Kidney glomerular epithelial cell (primary cell): ENCODE data around the gene IAPP.
"Not testable (repeated sequence)": the region's sequence is repeated elsewhere in the genome, so short reads cannot be mapped to it uniquely, and the experiment has no call there.

Source experiments
- DNase-seq: peaks from one replicate; lab custom pipeline; 2025; lab: John Stamatoyannopoulos, UW

The IAPP gene

DNA sequence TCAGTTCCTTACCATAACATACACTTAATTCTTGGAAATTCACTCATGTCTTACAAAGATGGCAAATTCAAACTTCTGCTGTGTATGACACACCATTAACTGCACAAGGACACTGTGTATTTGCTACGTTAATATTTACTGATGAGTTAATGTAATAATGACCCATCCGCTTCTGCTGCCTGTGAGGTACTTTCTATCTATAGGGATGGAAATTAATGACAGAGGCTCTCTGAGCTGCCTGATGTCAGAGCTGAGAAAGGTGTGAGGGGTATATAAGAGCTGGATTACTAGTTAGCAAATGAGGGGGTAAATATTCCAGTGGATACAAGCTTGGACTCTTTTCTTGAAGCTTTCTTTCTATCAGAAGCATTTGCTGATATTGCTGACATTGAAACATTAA, at the start of gene IAPP:
IAPP (plus strand) TSS at position 301 of the 400 bp plus-strand sequence. CDS start 450 bp downstream, outside the sequence.
- DNase-seq, result no peak

DNA sequence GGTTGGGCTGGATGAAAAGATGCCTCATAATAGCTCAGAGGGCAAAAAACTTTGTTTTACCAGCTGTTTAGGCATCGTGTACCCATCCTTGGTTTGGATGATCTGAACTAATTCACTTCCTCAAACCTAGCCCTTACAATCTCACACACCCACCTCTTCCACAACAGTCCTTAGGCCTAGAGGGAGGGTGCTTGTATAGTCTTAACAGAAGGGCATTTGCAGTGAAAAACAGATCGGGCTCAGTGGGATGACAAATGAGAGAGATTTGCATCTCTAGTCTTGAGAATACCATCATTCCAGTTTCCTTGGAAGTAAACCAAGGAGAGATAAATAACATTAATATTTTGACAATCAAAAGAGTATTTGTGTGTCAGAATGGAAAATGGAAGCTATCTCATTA, 49.0 kb upstream of the IAPP start:
- no peak for DNase-seq

DNA sequence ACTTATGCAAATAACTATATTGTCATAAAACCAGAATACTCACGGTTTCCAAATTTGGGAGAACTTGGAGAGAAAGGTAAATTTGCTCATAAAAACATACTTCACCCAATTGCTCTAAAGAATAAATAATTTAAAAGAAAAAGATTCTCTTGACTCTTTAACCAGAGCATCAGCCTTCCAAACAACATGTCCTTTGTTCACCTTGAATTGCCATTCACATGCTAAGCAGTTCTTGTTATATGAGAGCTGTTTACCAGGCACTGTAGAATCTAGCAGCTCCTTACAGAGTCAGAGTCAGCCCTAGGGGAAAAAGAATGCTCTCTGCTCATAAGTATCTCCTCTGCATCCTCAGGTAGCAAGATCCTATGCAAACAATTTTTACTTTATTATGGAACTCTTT, 48.2 kb upstream of the IAPP start:
- no peak for DNase-seq

DNA sequence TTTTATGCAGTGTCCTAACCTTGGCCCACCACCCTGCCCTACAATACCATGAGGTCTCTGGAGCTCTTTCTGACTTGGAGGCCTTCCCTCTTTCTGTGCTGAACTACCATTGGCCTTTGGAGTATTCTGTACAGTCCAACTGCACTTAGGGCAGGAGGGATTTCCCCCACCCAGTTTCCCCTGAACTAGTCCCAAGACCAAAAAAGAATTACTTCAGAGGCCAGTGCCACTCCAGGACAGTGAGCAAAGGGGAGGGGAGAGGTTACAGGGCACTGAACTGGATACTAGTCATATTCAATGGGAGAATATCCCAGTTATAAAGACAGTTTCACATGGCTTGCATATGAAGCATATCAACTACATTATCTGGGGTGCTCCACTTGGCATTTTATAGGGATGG, 44.1 kb upstream of the IAPP start:
- DNase-seq, result no peak

DNA sequence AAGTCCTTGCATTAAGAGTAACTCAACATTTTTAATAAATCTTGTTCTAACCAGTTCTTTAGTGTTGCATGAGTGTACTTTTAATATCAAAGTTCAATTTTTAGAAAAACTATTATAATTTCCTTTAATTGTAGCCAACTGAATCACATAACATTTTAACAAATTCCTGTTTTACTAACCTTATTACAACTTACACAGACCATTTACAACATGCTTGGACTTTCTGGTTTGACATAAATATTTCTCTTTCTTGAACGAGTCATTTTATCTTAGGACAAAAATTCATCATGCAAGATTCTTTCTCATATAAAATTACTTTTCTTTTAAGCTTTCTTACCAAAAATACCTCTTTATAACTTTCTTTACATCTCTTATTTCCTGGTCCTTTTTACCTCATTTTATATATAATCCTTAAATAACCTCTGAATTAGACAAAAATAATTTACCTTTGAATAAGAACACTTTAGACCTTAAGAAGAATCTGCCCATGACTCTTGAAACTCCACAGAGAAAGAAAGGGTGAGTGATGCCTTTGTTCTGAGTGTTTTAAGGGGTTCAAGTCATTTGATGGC, 41.9 kb upstream of the IAPP start:
- peak; percentile 1 for DNase-seq

DNA sequence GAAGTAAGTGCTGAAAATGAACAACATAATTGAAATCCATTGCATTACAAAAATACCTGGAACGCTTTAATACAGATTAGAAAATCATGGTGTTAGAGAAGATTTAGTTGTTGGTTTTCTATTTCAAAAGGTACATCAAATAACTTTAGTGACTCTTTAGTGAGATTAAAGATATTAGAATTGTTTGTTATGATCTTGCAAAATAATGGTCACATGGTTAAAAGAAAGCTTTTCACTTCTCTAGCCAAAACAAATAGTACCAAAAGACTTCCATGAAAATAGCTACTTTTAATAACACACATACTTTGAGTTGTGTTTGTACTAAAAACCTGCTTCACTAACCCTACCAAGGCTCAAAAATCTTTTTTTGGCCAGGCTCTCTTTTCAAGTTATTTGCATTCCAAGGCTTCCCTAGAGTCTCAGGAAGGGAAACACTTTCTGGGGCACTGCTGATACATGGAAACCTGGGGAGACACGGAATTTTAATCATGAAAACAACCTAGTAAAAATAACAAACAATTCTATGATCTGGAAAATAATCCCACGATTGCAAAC, 37.9 kb upstream of the IAPP start, which contains the start of gene SLCO1A2:
SLCO1A2 (minus strand) TSS at position 147 of the 555 bp plus-strand sequence. CDS start 270 bp downstream, outside the sequence.
- DNase-seq, result no peak

DNA sequence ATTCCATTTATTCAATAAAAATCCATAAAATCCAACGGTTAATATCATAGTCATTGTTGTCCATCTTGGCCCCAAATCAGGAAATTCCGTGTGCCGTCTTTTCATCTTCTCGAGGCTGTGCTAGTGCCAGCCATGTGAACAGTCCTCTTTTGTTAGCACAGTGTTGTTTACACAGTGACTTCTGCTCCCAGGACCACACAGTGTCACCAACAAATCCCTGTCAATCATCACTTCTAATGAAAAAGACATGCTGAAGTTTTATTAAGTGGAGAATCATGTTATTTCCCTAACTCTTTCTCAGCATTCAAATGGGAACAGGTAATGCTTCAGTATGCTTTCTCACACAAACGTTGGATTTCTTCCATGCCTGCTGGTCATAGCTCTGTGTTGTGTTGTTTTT, 36.0 kb upstream of the IAPP start:
- no peak for DNase-seq

DNA sequence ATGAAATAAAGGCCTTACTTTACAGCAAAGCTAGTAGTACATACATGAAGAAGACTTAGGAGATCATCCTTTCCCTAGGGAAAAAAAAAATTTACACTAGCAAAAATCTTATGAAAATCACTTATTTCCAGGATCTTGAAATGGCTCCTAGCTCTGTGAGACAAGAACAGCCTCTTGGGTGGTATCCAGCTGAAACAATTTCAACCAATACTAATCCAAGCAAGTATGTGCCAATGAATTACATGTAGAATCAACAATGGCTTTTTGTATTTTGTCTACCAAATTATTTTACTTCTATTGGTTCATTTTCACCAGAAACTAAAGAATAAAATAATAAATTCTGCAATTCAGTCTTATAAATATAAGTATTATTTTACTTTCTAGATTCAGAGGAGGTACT, 35.2 kb upstream of the IAPP start:
- no peak for DNase-seq

DNA sequence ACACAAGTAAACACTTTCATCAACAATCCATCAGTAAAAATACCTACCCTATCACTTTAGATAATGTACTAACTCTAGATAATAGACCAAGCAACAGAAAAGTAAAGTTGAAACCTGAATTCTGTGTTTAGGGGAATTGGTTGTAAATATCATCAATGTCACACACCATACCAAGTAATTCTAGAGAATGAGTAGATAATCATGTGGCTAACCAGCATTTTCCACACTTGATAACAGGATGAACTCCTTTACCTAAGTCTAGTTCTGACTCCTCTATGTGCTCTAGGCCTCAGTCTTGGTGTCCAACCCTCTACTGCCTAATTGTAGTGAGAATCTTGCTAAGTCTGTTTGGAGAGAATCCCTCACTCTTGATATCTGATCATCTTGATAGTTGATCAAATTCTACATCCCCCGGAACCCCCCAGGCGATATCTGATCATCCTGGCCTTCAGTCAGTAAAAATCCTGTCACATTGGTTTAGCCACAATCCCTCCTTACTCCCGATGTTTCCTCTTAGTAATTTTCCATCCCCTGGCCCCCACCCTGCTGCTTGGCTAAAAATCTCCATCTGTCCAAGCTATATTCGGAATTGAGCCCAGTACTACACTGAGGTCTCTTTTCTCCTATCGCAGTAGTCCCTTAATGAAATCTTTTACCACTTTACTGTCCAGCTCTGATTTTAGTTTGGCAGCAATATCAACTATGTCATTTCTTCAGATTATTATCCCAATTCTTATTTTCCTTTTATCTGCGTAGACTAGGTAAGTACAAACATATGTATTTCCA, 34.5 kb upstream of the IAPP start:
- DNase-seq, result no peak

DNA sequence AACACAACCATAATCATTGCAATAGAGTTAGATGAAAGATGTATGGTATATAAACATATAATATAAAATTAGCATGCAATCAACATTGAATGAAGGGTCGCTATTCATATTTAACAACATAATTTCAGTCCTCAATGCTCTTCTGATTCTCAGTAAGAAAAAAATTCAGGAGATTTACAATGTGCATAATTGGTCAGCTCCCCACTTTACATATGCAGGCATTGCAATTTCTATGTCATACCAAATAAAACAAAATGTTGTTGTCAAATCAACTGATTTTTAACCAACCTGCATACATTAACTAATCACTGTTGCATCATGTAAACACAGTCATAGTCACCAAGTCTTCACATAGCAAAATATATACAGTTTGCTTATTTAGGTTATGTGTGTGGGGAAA, 32.8 kb upstream of the IAPP start:
- DNase-seq, result no peak

DNA sequence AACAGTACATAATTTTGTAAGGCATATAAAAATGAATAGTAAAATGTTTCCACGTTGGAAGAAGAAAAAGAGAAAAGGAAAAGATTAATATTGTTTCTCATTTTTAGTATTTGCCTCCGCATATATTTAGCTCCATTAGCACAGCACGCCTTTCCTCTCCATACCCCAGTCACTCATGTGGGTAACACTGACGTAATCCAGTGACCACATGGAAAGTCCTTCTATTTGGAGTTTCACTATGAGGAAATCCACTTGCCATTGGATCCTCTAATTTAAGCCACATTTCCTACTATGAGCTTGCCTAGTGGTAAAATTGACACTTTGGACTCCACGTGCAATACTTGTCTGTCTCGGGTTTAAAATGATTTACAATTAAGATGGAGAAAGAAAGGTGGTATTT, 32.3 kb upstream of the IAPP start:
- DNase-seq, result no peak

DNA sequence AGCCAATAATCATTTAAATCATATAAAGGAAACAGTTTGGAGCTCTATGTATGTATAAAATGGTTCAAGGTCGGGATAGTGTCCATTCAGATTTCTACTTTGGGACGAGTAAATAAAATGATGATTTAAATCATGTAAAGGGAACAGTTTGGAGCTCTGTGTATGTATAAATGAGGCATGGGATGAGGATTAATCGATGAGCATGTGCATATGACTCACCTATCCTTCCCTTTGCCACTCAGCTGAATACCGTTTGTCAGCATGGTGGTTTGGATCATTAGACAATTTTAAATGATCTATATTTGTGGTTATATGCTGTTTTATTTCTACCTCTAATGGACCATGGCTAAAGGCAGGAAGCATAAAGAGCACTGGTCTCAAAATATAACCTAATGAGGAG, 30.9 kb upstream of the IAPP start:
- DNase-seq, result no peak

DNA sequence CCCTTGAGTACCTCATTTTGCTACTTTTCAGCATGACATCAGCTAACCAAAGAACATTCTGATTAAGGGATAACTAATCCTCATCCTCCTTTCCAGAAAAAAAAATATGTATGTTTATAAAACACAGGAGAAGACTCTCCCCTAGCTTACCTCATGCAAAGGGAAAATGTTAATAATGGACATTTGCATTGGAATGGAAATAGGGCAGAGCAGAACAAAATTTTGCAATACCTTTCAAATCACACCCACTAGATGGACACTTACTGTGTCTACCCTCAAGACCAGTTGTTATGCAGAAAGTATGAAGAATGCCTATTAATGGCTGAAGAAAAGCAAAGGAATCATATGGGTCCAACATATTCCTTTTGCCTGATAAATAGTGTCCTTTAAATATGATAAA, 29.1 kb upstream of the IAPP start:
- no peak for DNase-seq

DNA sequence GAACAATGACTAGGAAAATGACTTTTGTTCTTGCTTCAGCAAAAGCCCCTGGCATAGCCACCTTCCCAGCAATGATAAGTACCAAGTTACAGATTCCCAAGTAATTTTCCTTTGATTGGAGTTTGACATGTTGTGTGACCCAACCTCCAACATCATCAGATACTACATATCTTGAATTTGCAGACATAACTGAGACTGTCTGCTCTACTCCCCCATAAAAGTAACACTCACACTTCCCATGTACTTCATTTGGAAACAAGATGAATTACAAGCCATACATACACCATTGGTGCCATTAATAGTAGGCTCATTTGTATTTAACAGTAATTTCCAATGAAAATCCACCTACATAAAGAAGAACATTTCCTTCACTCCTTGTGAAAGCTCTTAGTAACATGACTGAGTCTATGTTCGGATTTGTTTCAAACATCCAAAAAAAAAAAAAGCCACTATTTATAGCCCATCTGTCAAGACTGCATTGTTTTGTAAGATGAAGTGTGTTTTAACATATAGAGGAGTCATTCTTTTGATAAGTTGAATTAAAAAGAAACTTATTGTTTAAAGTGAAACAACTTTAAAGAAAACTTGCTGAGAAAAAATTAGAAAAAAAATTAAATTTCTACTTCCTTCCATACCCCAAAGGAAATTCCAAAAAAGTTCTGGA, 26.0 kb upstream of the IAPP start:
- no peak for DNase-seq

DNA sequence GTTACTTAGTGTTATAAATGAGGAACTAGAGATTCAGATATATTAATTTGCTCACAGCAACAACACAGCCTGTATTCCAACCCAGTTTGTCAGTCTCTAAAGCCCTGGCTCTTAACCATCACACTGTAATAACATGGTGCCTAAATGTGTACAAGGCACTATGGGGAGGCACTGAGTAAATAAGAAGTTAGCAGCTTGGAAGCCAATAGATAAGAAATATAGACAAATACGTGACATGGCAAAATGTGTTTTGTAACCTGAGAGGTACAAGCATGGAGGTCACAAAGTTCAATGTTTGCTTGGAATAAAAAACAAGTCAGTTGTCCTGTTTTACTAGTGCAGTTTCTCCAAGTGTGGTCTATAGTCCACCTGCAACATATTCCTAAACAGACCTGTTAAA, 21.7 kb upstream of the IAPP start:
- DNase-seq, result no peak

DNA sequence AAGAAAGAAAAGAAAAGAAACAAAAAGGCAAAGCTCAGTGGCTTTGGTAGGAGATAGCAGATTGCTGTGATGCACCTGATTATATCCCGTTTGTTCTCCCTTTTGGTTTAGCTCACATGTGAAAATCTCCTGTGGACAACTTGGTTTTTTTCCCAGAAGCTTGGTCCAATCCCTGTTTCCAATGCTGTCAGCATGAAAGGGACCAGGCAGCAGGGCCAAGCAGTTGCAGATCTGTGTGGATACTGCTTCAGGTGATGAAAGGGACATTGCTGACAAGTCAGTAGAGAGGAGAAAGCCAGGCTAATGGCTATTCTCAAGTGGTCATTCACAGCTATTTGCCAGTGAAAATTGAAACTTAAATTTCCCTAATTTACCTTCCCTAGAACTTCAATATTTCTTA, 19.2 kb upstream of the IAPP start:
- no peak for DNase-seq

DNA sequence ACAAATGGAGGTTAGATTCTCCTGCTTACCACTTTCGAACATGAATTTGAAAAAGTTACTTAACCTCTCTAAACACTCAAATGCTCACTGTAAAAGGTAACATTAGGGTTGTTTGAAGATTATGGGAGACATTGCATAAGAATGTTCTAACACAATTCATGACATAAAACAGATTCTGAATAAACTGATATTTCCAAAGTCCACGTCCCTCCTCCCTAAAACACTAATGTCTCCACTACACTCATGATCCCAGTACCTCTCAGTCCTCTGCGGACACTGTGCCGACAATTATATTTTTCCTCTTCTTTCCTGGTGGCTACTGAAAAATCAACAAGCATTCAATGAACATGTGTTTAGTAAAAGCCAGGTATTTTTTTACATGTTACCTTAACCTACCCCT, 18.8 kb upstream of the IAPP start:
- no peak for DNase-seq

DNA sequence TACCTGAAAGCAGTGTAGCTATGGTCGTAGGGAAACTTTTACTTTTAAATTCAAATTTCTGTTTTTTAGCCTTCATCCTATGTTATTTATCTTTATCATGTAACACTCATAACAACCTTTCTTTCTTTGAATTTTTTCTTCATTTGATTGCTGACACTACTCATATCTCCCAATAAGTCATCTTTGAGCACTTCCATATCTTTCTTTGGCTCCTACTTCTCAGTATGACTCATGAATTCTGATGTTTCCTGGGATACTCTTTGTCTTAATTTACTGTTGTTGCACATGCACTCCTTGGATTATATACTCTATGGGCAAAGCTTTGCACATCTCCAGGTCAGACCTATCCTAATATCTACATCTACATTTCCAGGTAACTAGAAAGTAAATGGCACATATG, 18.1 kb upstream of the IAPP start:
- no peak for DNase-seq

DNA sequence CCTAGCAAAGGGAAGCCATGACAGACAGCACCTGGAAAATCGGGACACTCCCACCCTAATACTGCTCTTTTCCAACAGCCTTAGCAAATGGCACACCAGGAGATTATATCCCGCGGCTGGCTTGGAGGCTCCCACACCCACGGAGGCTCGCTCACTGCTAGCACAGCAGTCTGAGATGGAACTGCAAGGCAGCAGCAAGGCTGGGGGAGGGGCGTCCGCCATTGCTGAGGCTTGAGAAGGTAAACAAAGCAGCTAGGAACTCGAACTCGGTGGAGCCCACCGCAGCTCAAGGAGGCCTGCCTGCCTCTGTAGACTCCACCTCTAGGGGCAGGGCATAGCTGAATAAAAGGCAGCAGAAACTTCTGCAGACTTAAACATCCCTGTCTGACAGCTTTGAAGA, 12.1 kb upstream of the IAPP start:
- not testable (repeated sequence) for DNase-seq

DNA sequence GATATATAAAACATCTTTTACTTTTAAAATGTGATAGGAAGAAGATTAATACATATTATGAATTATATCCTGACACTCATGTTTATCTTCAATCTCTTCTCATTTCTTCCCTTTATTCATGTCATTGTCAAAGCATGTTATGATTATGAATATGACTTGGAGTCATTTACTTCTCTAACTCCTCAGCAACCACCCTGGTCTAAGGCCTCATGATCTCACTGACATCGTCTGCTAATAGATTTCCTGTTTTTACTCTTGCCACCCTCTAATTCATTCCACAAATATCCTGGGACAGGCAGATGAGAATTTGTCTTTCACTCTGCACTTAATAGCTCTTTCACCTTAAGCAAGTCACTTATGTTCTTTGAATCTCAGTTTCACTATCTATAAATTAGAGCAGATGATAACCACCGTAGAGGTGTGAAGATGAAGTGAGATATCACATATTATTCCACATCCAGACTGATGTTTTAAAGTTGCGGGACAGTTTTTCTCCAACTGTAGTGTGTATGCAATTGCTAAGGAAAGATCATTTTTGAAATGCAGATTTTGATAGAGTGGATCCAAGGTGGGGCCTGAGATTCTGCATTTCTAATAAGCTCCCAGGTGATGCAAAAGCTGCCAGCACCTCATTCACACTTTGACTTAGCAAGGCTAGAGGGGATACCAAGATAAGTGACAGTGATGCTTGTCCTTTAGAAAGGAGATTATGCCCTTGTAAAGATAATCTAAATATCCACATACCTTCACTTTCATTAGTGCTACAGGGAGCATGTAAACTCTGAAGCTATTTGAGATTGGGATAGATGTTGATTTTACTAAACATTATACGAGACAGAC, 3.3 kb upstream of the IAPP start:
- no peak for DNase-seq

DNA sequence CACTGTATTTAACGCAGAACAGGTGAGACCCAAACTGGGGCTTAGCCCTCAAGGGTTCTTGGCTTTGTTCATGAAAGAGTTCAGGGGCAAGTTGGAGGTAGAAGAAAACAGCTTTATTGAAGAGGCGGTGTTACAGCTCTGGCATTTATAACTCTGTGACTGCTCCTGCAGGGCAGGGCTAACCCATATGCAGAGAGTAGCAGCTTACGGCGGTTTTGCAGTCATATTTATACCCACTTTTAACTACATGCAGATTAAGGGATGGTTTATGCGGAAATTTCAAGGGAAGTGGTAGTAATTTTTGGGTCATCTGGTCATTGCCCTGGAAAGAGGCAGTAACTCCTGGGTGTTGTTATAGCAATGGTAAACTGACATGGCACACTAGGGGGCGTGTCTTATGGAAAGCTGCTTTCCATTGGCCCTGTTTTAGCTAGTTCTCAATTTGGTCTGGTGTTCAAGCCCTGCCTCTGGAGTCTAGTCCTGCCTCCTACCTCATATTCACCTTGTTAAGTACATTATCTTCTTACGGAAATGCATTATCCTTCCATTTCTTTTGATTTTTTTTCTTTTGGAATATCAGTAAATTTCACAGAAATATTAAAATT, 1.8 kb upstream of the IAPP start:
- DNase-seq, result no peak

DNA sequence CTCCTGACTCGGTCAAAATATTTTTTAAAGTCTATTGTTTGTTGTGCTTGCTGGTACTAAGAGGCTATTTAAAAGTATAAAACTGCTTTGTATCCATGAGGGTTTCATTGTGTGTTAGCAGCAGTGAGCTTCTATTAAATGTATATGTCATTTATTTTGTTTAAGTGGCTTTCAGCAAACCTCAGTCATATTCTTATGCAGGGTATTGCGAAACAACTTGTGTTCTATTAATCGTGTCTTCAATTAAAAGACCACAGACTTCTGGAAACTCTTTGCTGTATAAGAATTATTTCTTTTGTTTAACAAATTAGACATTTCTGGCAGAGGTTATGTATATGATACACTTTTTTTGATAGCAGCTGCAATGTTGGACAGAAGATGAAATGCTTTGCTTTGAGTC, 6.5 kb downstream of the IAPP start:
- DNase-seq, result no peak
